ENCODE results near the gene AOPEP.

GRCh38 chr9:95101326-95101725, 374.8 kb downstream of the AOPEP start:
- TF ChIP-seq, protein P1, sequence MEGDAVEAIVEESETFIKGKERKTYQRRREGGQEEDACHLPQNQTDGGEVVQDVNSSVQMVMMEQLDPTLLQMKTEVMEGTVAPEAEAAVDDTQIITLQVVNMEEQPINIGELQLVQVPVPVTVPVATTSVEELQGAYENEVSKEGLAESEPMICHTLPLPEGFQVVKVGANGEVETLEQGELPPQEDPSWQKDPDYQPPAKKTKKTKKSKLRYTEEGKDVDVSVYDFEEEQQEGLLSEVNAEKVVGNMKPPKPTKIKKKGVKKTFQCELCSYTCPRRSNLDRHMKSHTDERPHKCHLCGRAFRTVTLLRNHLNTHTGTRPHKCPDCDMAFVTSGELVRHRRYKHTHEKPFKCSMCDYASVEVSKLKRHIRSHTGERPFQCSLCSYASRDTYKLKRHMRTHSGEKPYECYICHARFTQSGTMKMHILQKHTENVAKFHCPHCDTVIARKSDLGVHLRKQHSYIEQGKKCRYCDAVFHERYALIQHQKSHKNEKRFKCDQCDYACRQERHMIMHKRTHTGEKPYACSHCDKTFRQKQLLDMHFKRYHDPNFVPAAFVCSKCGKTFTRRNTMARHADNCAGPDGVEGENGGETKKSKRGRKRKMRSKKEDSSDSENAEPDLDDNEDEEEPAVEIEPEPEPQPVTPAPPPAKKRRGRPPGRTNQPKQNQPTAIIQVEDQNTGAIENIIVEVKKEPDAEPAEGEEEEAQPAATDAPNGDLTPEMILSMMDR (IDR thresholded peaks at IDR 0.05), result no peak
- TF ChIP-seq, protein P2, sequence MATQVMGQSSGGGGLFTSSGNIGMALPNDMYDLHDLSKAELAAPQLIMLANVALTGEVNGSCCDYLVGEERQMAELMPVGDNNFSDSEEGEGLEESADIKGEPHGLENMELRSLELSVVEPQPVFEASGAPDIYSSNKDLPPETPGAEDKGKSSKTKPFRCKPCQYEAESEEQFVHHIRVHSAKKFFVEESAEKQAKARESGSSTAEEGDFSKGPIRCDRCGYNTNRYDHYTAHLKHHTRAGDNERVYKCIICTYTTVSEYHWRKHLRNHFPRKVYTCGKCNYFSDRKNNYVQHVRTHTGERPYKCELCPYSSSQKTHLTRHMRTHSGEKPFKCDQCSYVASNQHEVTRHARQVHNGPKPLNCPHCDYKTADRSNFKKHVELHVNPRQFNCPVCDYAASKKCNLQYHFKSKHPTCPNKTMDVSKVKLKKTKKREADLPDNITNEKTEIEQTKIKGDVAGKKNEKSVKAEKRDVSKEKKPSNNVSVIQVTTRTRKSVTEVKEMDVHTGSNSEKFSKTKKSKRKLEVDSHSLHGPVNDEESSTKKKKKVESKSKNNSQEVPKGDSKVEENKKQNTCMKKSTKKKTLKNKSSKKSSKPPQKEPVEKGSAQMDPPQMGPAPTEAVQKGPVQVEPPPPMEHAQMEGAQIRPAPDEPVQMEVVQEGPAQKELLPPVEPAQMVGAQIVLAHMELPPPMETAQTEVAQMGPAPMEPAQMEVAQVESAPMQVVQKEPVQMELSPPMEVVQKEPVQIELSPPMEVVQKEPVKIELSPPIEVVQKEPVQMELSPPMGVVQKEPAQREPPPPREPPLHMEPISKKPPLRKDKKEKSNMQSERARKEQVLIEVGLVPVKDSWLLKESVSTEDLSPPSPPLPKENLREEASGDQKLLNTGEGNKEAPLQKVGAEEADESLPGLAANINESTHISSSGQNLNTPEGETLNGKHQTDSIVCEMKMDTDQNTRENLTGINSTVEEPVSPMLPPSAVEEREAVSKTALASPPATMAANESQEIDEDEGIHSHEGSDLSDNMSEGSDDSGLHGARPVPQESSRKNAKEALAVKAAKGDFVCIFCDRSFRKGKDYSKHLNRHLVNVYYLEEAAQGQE (IDR thresholded peaks at IDR 0.05; ENCODE audit: insufficient read depth in 1 of 2, low read depth in 2 of 2, low read length in 1 of 2), result no peak

Data from Panc1 (cell line).